ENCODE measurements around the gene FABP3.

The FABP3 gene

DNA sequence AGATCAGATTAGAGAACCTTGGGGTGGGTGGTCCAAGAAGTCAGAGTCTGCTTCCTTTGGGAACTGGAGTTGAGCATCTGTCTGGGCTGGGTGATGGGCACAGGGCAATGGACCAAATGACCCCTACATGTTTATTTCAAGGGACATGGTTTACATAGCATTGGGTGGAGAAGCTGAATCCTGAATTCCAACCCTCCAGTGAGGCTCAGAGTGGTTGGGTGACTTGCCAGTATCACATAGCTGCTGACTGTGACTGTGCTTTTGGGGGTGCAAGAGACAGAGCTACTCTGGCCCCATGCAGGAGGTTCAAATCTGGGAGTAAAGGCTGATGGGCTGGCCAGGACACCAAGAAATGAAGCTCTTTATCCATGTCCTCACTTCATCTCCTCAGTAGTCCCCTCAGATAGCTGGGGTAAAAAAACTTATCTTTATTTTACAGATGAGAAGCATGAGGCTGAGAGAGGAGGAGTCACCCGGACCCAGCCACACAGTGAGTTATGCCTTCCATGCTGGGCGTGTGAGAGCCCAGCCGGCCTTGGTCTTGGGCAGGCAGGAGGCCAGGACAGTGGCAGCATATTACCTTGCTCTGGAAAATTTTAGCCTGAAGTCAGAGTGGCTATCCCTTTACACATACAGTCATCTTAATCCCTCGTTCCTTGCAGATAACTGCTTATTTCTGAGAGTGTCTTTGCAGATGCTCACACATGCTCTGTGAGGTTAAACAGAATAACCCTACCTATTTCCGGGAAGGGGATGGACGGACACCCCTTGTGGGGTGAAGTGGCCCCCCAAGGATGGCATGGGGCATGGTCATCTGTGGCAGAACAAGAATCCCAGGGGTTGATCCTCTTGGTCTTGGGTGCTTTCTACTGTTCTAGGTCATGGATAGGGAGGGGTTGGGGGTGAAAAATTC is 37.3 kb upstream of the FABP3 start:
- no peak overlapping the region for H3K4me3 ChIP-seq (ENCODE audit: low read depth, low read length)
- DNase-seq (ENCODE audit: low read depth): no peak
- TF ChIP-seq, protein P1, sequence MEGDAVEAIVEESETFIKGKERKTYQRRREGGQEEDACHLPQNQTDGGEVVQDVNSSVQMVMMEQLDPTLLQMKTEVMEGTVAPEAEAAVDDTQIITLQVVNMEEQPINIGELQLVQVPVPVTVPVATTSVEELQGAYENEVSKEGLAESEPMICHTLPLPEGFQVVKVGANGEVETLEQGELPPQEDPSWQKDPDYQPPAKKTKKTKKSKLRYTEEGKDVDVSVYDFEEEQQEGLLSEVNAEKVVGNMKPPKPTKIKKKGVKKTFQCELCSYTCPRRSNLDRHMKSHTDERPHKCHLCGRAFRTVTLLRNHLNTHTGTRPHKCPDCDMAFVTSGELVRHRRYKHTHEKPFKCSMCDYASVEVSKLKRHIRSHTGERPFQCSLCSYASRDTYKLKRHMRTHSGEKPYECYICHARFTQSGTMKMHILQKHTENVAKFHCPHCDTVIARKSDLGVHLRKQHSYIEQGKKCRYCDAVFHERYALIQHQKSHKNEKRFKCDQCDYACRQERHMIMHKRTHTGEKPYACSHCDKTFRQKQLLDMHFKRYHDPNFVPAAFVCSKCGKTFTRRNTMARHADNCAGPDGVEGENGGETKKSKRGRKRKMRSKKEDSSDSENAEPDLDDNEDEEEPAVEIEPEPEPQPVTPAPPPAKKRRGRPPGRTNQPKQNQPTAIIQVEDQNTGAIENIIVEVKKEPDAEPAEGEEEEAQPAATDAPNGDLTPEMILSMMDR (IDR thresholded peaks at IDR 0.05; ENCODE audit: low read depth, low read length, missing control alignments): no peak

DNA sequence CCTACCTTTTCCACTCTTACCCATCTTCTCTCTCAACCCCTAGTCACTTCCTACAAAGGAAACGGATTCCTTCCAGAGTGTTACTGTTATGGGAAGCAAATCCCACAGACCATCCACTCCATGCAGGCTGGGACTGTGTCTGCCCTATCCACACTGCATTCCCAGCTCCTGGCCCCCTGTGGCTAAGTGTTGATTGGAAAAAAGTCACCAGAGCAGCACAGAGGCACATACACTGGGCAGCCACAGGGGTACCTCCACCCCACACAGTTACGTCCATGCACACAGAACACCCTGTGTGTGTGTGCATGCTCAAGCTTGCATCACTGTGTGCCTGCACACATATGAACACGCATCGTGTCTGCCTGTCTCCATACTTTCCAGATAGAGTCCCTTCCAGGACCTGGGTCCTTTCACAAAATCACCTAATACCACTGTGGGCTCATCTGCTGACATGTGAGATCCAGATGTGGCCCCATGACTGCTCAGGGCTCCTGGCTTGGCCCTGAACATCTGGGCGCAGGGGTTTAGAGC is 36.0 kb upstream of the FABP3 start:
- no peak overlapping the region for H3K4me3 ChIP-seq (ENCODE audit: low read depth, low read length)
- TF ChIP-seq, protein P1 (IDR thresholded peaks at IDR 0.05; ENCODE audit: low read depth, low read length, missing control alignments): no peak
- DNase-seq (ENCODE audit: low read depth): no peak

DNA sequence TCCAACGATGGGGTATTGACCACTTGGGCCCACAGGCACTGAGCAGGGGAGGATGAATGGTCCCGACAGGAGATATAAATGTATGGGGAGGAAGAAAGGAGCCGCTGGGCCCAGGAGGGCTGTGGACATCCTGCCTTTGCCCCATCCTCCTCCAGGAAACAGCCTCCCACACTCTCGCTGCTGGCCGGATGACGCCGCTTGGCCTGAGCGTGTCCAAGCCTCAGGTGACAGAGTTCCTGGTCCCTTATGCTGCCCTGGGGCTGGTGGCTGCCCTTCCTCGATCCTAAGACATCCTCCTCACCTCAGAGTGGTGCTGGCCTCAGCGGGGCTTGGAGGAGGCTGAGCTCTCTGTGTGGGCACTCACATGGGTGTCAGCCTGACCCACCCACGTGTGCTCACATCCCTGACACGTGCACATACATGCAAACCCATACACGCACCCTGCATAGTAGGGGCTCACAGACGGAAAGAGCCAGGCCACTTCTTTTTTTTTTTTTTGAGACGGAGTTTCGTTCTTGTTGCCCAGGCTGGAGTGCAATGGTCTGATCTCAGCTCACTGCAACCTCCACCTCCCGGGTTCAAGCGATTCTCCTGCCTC is 34.3 kb upstream of the FABP3 start:
- DNase-seq (ENCODE audit: low read depth): no peak
- H3K4me3 ChIP-seq (ENCODE audit: low read depth, low read length): no peak overlapping the region
- TF ChIP-seq, protein P1 (IDR thresholded peaks at IDR 0.05; ENCODE audit: low read depth, low read length, missing control alignments): no peak

DNA sequence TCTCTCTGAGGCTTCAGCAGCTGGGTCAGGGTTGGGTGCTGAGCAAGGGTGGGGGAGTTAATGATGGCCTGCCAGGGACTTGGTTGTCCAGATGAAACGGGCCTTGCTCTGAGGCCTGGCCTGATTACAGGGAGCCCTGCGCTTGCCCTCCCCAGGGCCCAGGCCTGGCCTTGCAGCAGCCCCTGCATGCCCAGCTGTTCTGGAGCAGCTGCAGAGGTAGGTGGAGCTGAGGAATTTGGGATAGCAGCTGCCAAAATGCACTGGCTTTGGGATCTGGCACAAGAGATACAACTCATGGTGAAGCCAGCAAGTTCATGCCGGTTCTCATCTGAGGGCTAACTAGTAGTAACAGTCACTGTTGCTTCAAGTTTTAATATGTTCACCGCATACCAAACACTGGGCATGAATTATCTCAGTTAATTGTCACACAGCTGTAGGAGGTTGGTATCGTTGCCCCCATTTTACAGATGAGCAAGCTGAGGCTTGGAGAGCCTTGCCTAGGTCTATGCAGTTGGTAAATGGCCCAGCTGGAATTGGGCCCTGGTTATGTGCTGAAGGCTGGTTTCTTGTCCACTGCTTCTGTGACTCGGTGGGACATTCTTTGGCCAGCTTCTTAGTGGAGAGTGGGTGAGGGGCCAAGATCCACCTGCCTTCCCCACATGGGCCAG is 32.8 kb upstream of the FABP3 start:
- H3K4me3 ChIP-seq (ENCODE audit: low read depth, low read length): no peak overlapping the region
- no peak for DNase-seq (ENCODE audit: low read depth)
- TF ChIP-seq, protein P1 (IDR thresholded peaks at IDR 0.05; ENCODE audit: low read depth, low read length, missing control alignments): no peak

DNA sequence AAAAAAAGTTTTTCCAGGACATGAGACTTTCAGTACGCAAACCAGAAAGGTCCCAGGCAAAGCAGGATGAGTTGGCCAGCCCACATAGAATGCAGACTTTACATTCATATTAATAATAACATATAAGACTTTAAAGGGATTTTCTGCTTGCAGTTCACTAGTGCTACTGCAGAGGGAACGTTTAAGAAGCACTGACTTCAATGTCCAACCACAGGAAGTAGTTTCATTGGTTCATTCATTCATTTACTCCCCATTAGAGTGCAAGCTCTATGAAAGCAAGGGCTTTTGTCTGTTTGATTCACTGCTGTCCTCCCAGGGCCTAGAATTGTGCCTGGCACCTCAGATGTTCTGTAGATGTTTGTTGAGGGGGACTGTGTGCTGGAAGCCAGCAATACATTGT is 28.4 kb upstream of the FABP3 start:
- DNase-seq (ENCODE audit: low read depth): no peak
- TF ChIP-seq, protein P1 (IDR thresholded peaks at IDR 0.05; ENCODE audit: low read depth, low read length, missing control alignments): no peak

DNA sequence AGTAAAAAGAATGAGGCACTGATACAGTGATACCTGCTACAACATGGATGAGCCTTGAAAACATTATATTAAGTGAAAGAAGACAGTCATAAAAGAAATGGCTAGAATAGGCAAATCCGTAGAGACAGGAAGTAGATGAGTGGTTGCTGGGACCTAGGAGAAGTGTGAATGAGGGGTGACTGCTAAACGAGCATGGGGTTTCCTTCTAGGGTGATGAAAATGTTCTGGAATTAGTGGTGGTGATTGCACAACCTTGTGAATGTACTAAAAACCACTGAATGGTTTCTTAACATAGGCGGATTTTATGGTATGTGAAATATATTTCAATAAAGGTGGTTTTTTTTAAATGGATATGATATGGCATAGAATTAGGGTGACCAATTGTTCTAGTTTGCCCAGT is 27.5 kb upstream of the FABP3 start:
- no peak for DNase-seq (ENCODE audit: low read depth)
- TF ChIP-seq, protein P1 (IDR thresholded peaks at IDR 0.05; ENCODE audit: low read depth, low read length, missing control alignments): no peak
- no peak overlapping the region for H3K4me3 ChIP-seq (ENCODE audit: low read depth, low read length)

More for the DNA sequence above, 28.4 kb upstream of the FABP3 start:
- H3K4me3 ChIP-seq (ENCODE audit: low read depth, low read length): no peak overlapping the region

All from GM12864 (cell line).